DMS79 treated with DMSO at 0.1 percent for 48 hours (cell line): ENCODE measurements around the gene TRIM66.

Experiments used
- DNase-seq: peaks from one replicate; lab custom pipeline; 2025; lab: John Stamatoyannopoulos, UW

TRIM66 gene

GRCh38 chr11:8682303-8683114, at the start of gene TRIM66, which contains the start of gene RPL27A:
Gene TRIM66, minus strand, starts transcription at chr11:8682665. Its CDS starts 10,391 bp downstream, at chr11:8672274.
Gene RPL27A, plus strand, starts transcription at chr11:8682792. Its CDS starts 22 bp downstream, at chr11:8682814.
- DNase-seq: peak; percentile 95

GRCh38 chr11:8731647-8732323, 49.3 kb upstream of the TRIM66 start:
- no peak for DNase-seq

- DNase-seq: no peak
Observed at GRCh38 chr11:8730697-8731020, 48.2 kb upstream of the TRIM66 start.

GRCh38 chr11:8729837-8730696, 47.6 kb upstream of the TRIM66 start:
- no peak for DNase-seq

- no peak for DNase-seq
Observed at GRCh38 chr11:8729067-8729466, 46.6 kb upstream of the TRIM66 start.

- DNase-seq: no peak
Observed at GRCh38 chr11:8728563-8728962, 46.1 kb upstream of the TRIM66 start.

GRCh38 chr11:8726395-8726794, 43.9 kb upstream of the TRIM66 start:
- DNase-seq: no peak

GRCh38 chr11:8724682-8725081, 42.2 kb upstream of the TRIM66 start:
- no peak for DNase-seq

- no peak for DNase-seq
Observed at GRCh38 chr11:8723711-8724110, 41.2 kb upstream of the TRIM66 start.

GRCh38 chr11:8722809-8723208, 40.3 kb upstream of the TRIM66 start:
- no peak for DNase-seq

- DNase-seq: no peak
Observed at GRCh38 chr11:8721609-8722500, 39.4 kb upstream of the TRIM66 start.

- DNase-seq: no peak
Observed at GRCh38 chr11:8720868-8721608, 38.6 kb upstream of the TRIM66 start.

- no peak for DNase-seq
Observed at GRCh38 chr11:8720352-8720751, 37.9 kb upstream of the TRIM66 start.

GRCh38 chr11:8719721-8720120, 37.3 kb upstream of the TRIM66 start:
- DNase-seq: no peak

GRCh38 chr11:8719211-8719649, 36.8 kb upstream of the TRIM66 start:
- DNase-seq: no peak

GRCh38 chr11:8717876-8718753, 35.6 kb upstream of the TRIM66 start:
- DNase-seq: no peak

GRCh38 chr11:8717544-8717875, 35.0 kb upstream of the TRIM66 start:
- no peak for DNase-seq

- DNase-seq: no peak
Observed at GRCh38 chr11:8715501-8715900, 33.0 kb upstream of the TRIM66 start.

- no peak for DNase-seq
Observed at GRCh38 chr11:8714622-8715225, 32.3 kb upstream of the TRIM66 start.
